Measurements from ENCODE around the gene RSPO4.

Gene RSPO4

GRCh38 chr20:1003920-1004697 is 2.0 kb upstream of the RSPO4 start:
- Histone ChIP-seq H3K4me3 (ENCODE audit: extremely low read depth, insufficient read depth, low read length, poor library complexity, severe bottlenecking) (no peak overlapping the region), H3K4me1 (ENCODE audit: control insufficient read depth, insufficient read depth, low read length, poor library complexity, severe bottlenecking) (no peaks in the 10 kb centered on the region), H3K9me3 (ENCODE audit: control insufficient read depth, low read length) (no peaks in the 10 kb centered on the region), H3K36me3 (ENCODE audit: control insufficient read depth, insufficient read depth, low read length) (no peaks in the 10 kb centered on the region), H3K27ac (ENCODE audit: low read depth, low read length, severe bottlenecking) (peak overlapping the region; percentile 10)
- 83 to 100% methylated on average over 2 of the region's 3 CpGs for WGBS, 2 experiments (ENCODE audit: insufficient coverage in 2 of 2)

- Histone ChIP-seq H3K4me3 (ENCODE audit: extremely low read depth, insufficient read depth, low read length, poor library complexity, severe bottlenecking) (peak overlapping the region; percentile 44), H3K4me1 (ENCODE audit: control insufficient read depth, insufficient read depth, low read length, poor library complexity, severe bottlenecking) (no peaks in the 10 kb centered on the region), H3K36me3 (ENCODE audit: control insufficient read depth, insufficient read depth, low read length) (no peaks in the 10 kb centered on the region), H3K27ac (ENCODE audit: low read depth, low read length, severe bottlenecking) (peak overlapping the region; percentile 87), H3K9me3 (ENCODE audit: control insufficient read depth, low read length) (no peaks in the 10 kb centered on the region)
- 14 to 19% methylated on average over 10 to 12 of the region's 12 CpGs for WGBS, 2 experiments (ENCODE audit: insufficient coverage in 2 of 2)
Measured at GRCh38 chr20:1002682-1003561, 811 bp upstream of the RSPO4 start.

- Histone ChIP-seq H3K36me3 (ENCODE audit: control insufficient read depth, insufficient read depth, low read length) (no peaks in the 10 kb centered on the region), H3K9me3 (ENCODE audit: control insufficient read depth, low read length) (no peaks in the 10 kb centered on the region), H3K4me3 (ENCODE audit: extremely low read depth, insufficient read depth, low read length, poor library complexity, severe bottlenecking) (peak overlapping the region; percentile 44), H3K27ac (ENCODE audit: low read depth, low read length, severe bottlenecking) (no peak overlapping the region), H3K4me1 (ENCODE audit: control insufficient read depth, insufficient read depth, low read length, poor library complexity, severe bottlenecking) (no peaks in the 10 kb centered on the region)
- 90 to 96% methylated on average over 7 to 8 of the region's 8 CpGs for WGBS, 2 experiments (ENCODE audit: insufficient coverage in 2 of 2)
Measured at GRCh38 chr20:1001116-1001515, 995 bp downstream of the RSPO4 start.

GRCh38 chr20:998231-998830 is 3.8 kb downstream of the RSPO4 start:
- Histone ChIP-seq H3K4me3 (ENCODE audit: extremely low read depth, insufficient read depth, low read length, poor library complexity, severe bottlenecking) (no peak overlapping the region), H3K9me3 (ENCODE audit: control insufficient read depth, low read length) (no peaks in the 10 kb centered on the region), H3K4me1 (ENCODE audit: control insufficient read depth, insufficient read depth, low read length, poor library complexity, severe bottlenecking) (no peaks in the 10 kb centered on the region), H3K27ac (ENCODE audit: low read depth, low read length, severe bottlenecking) (no peak overlapping the region), H3K36me3 (ENCODE audit: control insufficient read depth, insufficient read depth, low read length) (no peaks in the 10 kb centered on the region)
- WGBS, 2 experiments (ENCODE audit: insufficient coverage in 2 of 2): 92 to 97% methylated on average over 5 to 6 of the region's 6 CpGs

GRCh38 chr20:997486-997885 is 4.6 kb downstream of the RSPO4 start:
- Histone ChIP-seq H3K36me3 (ENCODE audit: control insufficient read depth, insufficient read depth, low read length) (no peaks in the 10 kb centered on the region), H3K4me1 (ENCODE audit: control insufficient read depth, insufficient read depth, low read length, poor library complexity, severe bottlenecking) (no peaks in the 10 kb centered on the region), H3K4me3 (ENCODE audit: extremely low read depth, insufficient read depth, low read length, poor library complexity, severe bottlenecking) (no peak overlapping the region), H3K9me3 (ENCODE audit: control insufficient read depth, low read length) (no peaks in the 10 kb centered on the region), H3K27ac (ENCODE audit: low read depth, low read length, severe bottlenecking) (no peak overlapping the region)
- WGBS, 2 experiments (ENCODE audit: insufficient coverage in 2 of 2): 94 to 100% methylated on average over 4 to 5 of the region's 6 CpGs

- WGBS, 2 experiments (ENCODE audit: insufficient coverage in 2 of 2): 87 to 94% methylated on average over 4 to 7 of the region's 8 CpGs
- Histone ChIP-seq H3K9me3 (ENCODE audit: control insufficient read depth, low read length) (no peaks in the 10 kb centered on the region), H3K4me1 (ENCODE audit: control insufficient read depth, insufficient read depth, low read length, poor library complexity, severe bottlenecking) (no peaks in the 10 kb centered on the region), H3K27ac (ENCODE audit: low read depth, low read length, severe bottlenecking) (no peak overlapping the region), H3K4me3 (ENCODE audit: extremely low read depth, insufficient read depth, low read length, poor library complexity, severe bottlenecking) (no peak overlapping the region), H3K36me3 (ENCODE audit: control insufficient read depth, insufficient read depth, low read length) (no peaks in the 10 kb centered on the region)
Measured at GRCh38 chr20:997016-997415, 5.1 kb downstream of the RSPO4 start.

GRCh38 chr20:995170-995569 is 6.9 kb downstream of the RSPO4 start:
- Histone ChIP-seq H3K9me3 (ENCODE audit: control insufficient read depth, low read length) (no peaks in the 10 kb centered on the region), H3K4me3 (ENCODE audit: extremely low read depth, insufficient read depth, low read length, poor library complexity, severe bottlenecking) (no peak overlapping the region), H3K27ac (ENCODE audit: low read depth, low read length, severe bottlenecking) (no peak overlapping the region), H3K4me1 (ENCODE audit: control insufficient read depth, insufficient read depth, low read length, poor library complexity, severe bottlenecking) (no peaks in the 10 kb centered on the region), H3K36me3 (ENCODE audit: control insufficient read depth, insufficient read depth, low read length) (no peaks in the 10 kb centered on the region)
- WGBS, 2 experiments (ENCODE audit: insufficient coverage in 2 of 2): 100% methylated on average over 1 of the region's 8 CpGs

GRCh38 chr20:992801-993535 is 9.1 kb downstream of the RSPO4 start:
- Histone ChIP-seq H3K27ac (ENCODE audit: low read depth, low read length, severe bottlenecking) (no peak overlapping the region), H3K4me1 (ENCODE audit: control insufficient read depth, insufficient read depth, low read length, poor library complexity, severe bottlenecking) (no peaks in the 10 kb centered on the region), H3K4me3 (ENCODE audit: extremely low read depth, insufficient read depth, low read length, poor library complexity, severe bottlenecking) (no peak overlapping the region), H3K36me3 (ENCODE audit: control insufficient read depth, insufficient read depth, low read length) (no peaks in the 10 kb centered on the region), H3K9me3 (ENCODE audit: control insufficient read depth, low read length) (no peaks in the 10 kb centered on the region)
- 93% methylated on average over 11 to 15 of the region's 16 CpGs for WGBS, 2 experiments (ENCODE audit: insufficient coverage in 2 of 2)

- no peaks in the 10 kb centered on the region for H3K9me3 ChIP-seq (ENCODE audit: control insufficient read depth, low read length)
Measured at GRCh38 chr20:991850-992249, 10.3 kb downstream of the RSPO4 start.

GRCh38 chr20:990293-990959 is 11.7 kb downstream of the RSPO4 start:
- no peaks in the 10 kb centered on the region for H3K9me3 ChIP-seq (ENCODE audit: control insufficient read depth, low read length)
- 92 to 94% methylated on average over 4 to 5 of the region's 6 CpGs for WGBS, 2 experiments (ENCODE audit: insufficient coverage in 2 of 2)
- H3K4me1 ChIP-seq (ENCODE audit: control insufficient read depth, insufficient read depth, low read length, poor library complexity, severe bottlenecking): peaks cover 7% of the 10 kb centered on the region
- no peak overlapping the region for H3K4me3 ChIP-seq (ENCODE audit: extremely low read depth, insufficient read depth, low read length, poor library complexity, severe bottlenecking)
- H3K27ac ChIP-seq (ENCODE audit: low read depth, low read length, severe bottlenecking): no peak overlapping the region
- no peaks in the 10 kb centered on the region for H3K36me3 ChIP-seq (ENCODE audit: control insufficient read depth, insufficient read depth, low read length)

More at GRCh38 chr20:991850-992249, 10.3 kb downstream of the RSPO4 start:
- H3K4me1 ChIP-seq (ENCODE audit: control insufficient read depth, insufficient read depth, low read length, poor library complexity, severe bottlenecking): peaks cover 5% of the 10 kb centered on the region
- H3K4me3 ChIP-seq (ENCODE audit: extremely low read depth, insufficient read depth, low read length, poor library complexity, severe bottlenecking): no peak overlapping the region
- H3K27ac ChIP-seq (ENCODE audit: low read depth, low read length, severe bottlenecking): no peak overlapping the region
- 92 to 94% methylated on average over 6 to 10 of the region's 10 CpGs for WGBS, 2 experiments (ENCODE audit: insufficient coverage in 2 of 2)
- no peaks in the 10 kb centered on the region for H3K36me3 ChIP-seq (ENCODE audit: control insufficient read depth, insufficient read depth, low read length)

Measured in mesodermal cell (in vitro differentiated cells).